UCSD-AML1 (cell line): ENCODE data around the gene PTPRF.

Experiments
- DNase-seq: peaks from one replicate; lab custom pipeline; 2025; ENCODE audit not compliant: unreplicated experiment; lab: John Stamatoyannopoulos, UW

Gene PTPRF

GRCh38 chr1:43551396-43551888 is 20.8 kb downstream of the PTPRF start:
- no peak for DNase-seq

DNA sequence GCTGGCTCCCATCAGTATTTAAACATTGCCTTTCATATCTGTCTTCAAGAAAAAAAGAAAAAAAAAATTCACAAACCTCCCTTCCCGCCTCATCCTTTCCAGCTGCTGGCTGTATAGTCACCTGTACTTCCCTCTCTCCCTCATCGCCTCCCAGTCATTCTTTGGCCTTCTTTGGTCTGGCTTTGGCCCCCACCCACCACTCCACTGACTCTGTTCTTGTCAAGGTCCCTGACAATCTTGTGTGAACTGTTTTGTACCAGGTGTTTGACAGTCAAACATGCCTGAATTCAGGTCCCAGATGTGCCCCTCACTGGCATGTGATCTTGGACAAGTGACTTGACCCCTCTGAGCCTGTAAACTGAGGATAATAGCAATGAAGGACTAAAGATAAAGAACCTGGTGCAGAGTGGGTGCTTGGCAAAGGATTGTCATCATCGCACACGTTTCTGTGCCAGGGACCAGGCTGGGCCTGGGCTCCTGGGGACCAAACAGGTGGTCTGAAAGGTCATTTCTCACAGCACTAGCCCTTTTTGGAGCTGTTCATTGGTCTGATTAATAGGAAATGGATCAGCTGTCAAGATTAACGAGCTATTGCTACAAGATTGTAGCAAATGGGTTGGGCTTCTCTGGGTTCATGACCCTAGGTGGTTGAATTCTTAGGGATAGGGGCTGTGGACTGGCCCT is 21.5 kb downstream of the PTPRF start:
- no peak for DNase-seq

- DNase-seq, result no peak
Observed at GRCh38 chr1:43552813-43553212, 22.1 kb downstream of the PTPRF start.

GRCh38 chr1:43554444-43554992 is 23.8 kb downstream of the PTPRF start:
- DNase-seq, result peak; percentile 26

DNA sequence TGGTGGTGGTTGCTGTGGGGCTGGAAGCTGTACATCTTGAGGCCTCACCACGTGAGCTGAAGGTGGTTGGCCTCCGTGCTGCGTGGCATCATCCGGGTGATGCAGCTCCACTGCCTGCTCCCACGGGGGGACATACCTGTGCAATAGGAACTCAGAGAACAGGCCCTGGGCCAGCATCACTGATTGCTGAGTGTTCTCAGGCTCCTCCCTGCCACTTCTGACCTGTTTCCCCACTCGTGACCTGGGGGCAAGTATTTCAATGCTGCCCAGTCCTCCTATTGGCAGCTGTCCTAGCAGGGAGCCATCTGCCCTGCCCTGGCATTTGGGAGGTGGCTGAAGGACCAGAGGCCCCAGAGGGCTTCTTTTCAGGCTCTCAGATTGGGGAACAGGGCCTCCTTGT is 26.1 kb downstream of the PTPRF start:
- DNase-seq, result no peak

DNA sequence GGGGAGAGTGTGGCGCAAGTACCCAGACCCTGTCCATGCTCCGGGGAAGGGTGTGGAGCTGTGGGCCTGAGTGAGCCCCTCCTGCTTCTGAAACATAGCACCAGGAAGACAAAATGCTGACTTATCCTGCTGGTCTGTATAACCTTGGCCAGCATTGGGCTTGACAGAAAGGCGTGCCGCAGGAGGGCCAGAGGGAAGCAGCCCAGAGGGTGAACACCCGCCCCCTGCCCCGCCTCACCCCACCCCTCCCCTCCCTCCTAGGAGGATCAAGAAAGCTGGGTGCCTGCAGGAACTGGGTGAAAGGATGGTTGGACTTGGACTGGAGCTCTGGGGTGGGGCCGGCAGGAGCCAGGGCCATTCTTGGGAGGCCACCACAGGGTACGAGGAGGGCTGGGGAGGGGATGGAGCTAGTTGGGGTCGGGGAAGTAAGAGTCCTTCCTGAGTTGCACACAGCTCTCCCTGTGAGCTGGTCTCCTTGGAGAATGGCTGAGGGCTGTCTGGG is 27.1 kb downstream of the PTPRF start:
- DNase-seq, result no peak

DNA sequence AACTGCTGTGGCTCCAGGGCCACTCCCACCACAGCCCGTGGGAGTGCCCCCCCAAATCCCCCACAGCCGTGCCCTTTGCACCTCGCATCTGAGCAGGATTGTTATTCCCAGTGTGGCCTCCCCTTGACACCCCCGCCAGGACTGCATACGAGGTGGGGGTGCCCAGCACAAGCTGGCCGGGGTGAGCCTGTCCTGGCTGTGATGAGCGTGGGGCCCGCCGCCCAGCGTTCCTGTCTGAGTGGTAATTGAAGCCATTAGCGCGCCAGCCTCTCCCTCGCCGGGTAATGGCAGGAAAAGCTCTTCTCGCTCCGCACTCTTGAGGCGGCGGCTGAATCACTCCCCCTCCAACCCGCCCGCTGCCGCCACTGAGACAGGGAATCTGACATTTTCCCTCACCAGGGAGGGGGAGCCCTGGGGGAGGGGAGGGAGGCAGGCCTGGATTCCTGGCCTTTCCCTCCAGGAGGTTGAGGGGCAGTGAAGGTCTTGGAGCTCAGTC is 27.7 kb downstream of the PTPRF start:
- DNase-seq, result no peak

DNA sequence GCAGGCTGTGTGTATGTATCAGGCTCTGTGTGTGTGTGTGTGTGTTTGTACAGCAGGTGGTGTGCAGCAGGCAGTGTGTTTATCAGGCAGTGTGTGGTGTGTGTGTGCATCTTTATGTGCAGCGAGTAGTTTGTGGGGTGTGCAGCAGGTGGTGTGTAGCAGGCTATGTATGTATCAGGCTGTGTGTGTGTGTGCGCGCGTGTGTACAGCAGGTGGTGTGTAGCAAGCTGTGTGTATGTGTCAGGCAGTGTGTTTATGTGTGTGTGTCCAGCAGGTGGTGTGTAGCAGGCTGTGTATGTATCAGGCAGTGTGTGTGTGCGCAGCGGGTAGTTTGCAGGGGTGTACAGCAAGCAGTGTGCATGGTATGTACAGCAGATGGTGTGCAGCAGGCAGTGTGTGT is 29.0 kb downstream of the PTPRF start:
- DNase-seq, result no peak

DNA sequence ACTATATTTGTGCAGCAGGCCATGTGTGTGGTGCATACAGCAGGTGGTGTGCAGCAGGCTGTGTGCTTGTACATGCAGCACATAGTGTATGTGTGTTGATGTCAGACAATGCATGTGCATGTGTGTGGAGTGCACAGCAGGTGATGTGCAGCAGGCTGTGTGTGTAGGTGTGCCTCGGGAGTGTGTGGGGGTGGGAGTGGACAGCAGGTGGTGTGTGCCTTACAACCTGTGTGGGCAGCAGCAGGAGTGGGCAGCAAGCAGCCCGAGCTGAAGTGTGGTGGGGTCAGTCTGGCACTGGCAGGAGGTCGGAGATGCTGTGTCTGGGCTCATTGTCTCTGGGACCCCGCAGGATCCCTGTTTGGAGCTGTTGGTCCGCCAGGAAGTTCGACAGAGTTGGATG is 29.6 kb downstream of the PTPRF start:
- no peak for DNase-seq

DNA sequence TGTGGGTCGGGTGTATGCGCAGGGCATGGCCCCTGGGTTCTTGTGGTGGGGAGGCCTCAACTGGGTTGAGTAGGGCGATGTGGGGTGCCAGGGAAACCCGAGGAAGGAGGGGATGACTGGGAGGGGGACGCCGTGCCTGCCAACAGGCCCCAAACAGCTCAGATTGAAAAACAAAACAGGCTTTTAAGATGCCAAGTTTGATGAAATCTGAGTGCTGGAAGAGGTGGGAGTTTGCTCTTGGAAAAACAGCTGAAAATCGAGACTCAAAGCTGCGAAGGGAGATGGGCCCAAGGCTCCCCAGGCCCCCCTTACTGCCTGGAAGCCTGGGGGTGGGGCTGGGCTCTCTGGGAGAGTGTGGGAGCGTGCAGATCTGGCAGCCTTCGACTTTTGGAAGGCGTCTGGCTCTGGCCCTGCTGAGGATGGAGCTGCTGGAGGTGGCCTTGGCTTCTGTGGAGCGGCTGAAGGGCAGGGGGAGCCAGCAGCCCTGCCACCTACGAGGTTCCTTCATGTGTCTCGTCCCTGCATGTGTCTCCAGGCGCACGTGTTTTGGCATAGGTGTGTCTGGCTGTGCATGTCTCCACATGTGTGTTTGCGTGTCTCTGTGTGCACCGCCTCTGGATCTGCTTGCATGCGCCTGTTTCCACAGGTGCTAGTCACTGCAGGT is 33.3 kb downstream of the PTPRF start:
- no peak for DNase-seq

GRCh38 chr1:43564551-43565348 is 34.1 kb downstream of the PTPRF start:
- DNase-seq, result no peak

- peak; percentile 25 for DNase-seq
Observed at GRCh38 chr1:43565600-43566360, 35.1 kb downstream of the PTPRF start.

DNA sequence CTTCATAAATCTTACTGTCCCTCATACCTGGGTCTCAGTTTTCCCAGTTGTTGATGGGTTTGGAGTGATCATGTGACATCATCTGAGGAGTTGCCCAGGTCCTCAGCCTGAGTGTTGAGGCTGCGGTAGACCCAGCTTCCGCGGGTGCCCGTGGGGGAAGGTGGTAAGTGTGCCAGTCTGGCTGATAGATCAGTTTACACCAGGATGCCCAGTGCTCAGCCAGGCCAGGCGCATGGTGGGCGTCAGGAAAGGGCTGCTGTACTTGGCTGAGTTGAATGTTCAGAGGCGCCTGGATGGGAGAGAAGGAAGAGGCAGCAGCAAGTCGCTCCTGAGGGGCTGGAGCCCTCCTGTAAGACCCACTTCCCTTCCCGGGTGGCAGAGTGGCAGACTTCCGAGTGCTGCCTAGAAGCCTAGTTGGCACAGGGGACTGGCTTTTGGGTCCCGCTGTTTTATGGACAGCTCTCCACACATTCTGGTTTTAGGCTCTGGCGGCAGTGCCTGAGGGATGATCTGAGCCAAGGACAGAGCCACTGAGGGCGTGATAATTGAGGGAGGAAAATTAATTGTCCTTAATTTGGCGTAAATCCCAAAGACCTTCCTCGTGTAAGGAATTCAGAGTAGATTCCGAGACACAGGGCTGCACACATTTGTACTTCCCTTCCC is 35.8 kb downstream of the PTPRF start:
- DNase-seq, result no peak

GRCh38 chr1:43569175-43569574 is 38.5 kb downstream of the PTPRF start:
- DNase-seq, result no peak

DNA sequence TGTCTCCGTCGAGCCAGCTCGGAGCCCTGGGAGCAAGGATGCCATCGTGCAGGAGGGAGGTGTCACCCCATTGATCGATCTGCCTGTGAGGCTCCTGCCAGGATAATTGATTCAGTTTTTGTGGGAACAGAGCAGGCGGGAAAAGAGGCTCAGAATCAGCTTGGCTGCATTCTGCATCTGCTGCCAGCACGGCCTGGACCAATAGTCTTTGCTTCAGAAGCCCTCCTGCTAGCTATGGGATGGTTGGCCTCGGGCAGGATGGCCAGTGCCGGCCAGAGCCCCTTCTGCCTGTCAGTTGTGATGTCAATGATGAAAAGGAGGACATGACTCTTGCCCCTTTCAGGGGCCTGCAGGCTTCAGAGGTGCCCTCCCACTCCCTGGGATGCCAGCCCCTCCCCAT is 39.6 kb downstream of the PTPRF start:
- DNase-seq, result no peak

- DNase-seq, result no peak
Observed at GRCh38 chr1:43570715-43571114, 40.0 kb downstream of the PTPRF start.

- DNase-seq, result no peak
Observed at GRCh38 chr1:43572084-43572483, 41.4 kb downstream of the PTPRF start.

GRCh38 chr1:43572538-43572937 is 41.9 kb downstream of the PTPRF start:
- no peak for DNase-seq

- DNase-seq, result no peak
Observed at GRCh38 chr1:43573066-43573800, 42.5 kb downstream of the PTPRF start.
